HepG2 (cell line): ENCODE data around the gene MGMT. TPM values are rescaled to one million over a fixed set of nuclear protein-coding genes. Genes with fewer than 3 reads are reported as not detected.

ENCODE experiments used
- ATAC-seq: fragments of 200-7000 bp; cut with Tn5 transposase; 3 replicates; pipeline ENCODE4 v1.9.1; 2020; ENCODE audit warnings: mild to moderate bottlenecking, moderate library complexity
- BruUV-seq: library from RNA; stranded (reverse); fragments of 400-500 nt; replicated peaks from 2 replicates; lab custom pipeline; 2021; lab: Mats Ljungman, UMichigan
- CTCF ChIA-PET: fragments of 300-600 bp; formaldehyde crosslinking; extraction: SDS; loops from one replicate; lab custom pipeline; 2021; ENCODE audit warnings: low total read pairs, inconsistent platforms, low intra/inter-chr PET ratio; lab: Yijun Ruan, JAX
- POLR2A ChIA-PET: fragments of 350-600 bp; sonication (Branson Sonifier 250); formaldehyde crosslinking; loops from one replicate; lab custom pipeline; 2020; ENCODE audit warnings: antibody characterized with exemption, inconsistent platforms; lab: Yijun Ruan, JAX
- DNase-seq: peaks from one replicate; pipeline ENCODE4 v3.0.0-alpha.2; 2015; ENCODE audit warnings: low spot score
- FAIRE-seq: peaks from 3 replicates; lab custom pipeline; 2011; peaks lifted over from hg19 to GRCh38; lab: Jason Lieb, UNC
- H2AFZ ChIP-seq: one replicate; pipeline ENCODE4 v1.6.1; 2011; ENCODE audit warnings: low read length, inconsistent platforms
- H3K27ac ChIP-seq: fragments of 300-600 bp; 3 replicates; pipeline ENCODE4 v1.8.0; 2011; ENCODE audit warnings: mixed run types, mild to moderate bottlenecking, mixed read lengths, low read length, inconsistent platforms; ENCODE audit not compliant: insufficient read depth; ENCODE audit errors: extremely low read length
- H3K27me3 ChIP-seq, 2 experiments: fragments of 200-600 bp in 1 of 2; 2 replicates in 1 of 2; 3 replicates in 1 of 2; pipeline versions ENCODE4 v1.6.0 to v1.8.0; 2011; ENCODE audit warnings: low read length in 2 of 2, mild to moderate bottlenecking in 2 of 2, moderate library complexity in 2 of 2, inconsistent platforms in 1 of 2; ENCODE audit not compliant: insufficient read depth in 2 of 2, control insufficient read depth in 1 of 2
- H3K36me3 ChIP-seq, 2 experiments: fragments of 200-600 bp in 1 of 2; replicated peaks in 1 of 2; 2 replicates in 1 of 2; 3 replicates in 1 of 2; pipeline versions ENCODE4 v1.5.1 to v1.8.0; 2011; ENCODE audit warnings: low read length in 2 of 2, inconsistent platforms in 1 of 2; ENCODE audit not compliant: insufficient read depth in 2 of 2, control insufficient read depth in 1 of 2
- H3K4me1 ChIP-seq: 2 replicates; pipeline ENCODE4 v1.5.1; 2012; ENCODE audit warnings: low read length, inconsistent platforms; ENCODE audit not compliant: insufficient read depth
- H3K4me2 ChIP-seq: 2 replicates; pipeline ENCODE4 v1.6.0; 2011; ENCODE audit warnings: low read depth, low read length, inconsistent platforms
- H3K4me3 ChIP-seq, 3 experiments: fragments of 200-600 bp in 1 of 3; sonication (generic), shearing (Covaris generic) in 1 of 3; replicated peaks in 1 of 3; 2 replicates each; pipeline ENCODE4 v1.5.1; 2011 to 2016; ENCODE audit warnings: low read length in 3 of 3, inconsistent platforms in 2 of 3, low read depth in 2 of 3, mild to moderate bottlenecking in 2 of 3, control low read depth in 1 of 3, mixed read lengths in 1 of 3; ENCODE audit not compliant: insufficient read depth in 1 of 3
- H3K79me2 ChIP-seq: one replicate; pipeline ENCODE4 v1.6.1; 2011; ENCODE audit warnings: low read length, inconsistent platforms; ENCODE audit not compliant: insufficient read depth
- H3K9ac ChIP-seq: 2 replicates; pipeline ENCODE4 v1.6.0; 2011; ENCODE audit warnings: mild to moderate bottlenecking, low read depth, low read length, inconsistent platforms; ENCODE audit not compliant: insufficient read depth
- H3K9me3 ChIP-seq: 2 replicates; pipeline ENCODE4 v1.5.1; 2012; ENCODE audit warnings: mild to moderate bottlenecking, low read length
- H4K20me1 ChIP-seq: 2 replicates; pipeline ENCODE4 v1.6.0; 2011; ENCODE audit warnings: inconsistent platforms, mild to moderate bottlenecking, low read length, moderate library complexity; ENCODE audit not compliant: insufficient read depth
- ADNP ChIP-seq: sonication (generic); formaldehyde crosslinking; IDR thresholded peaks from 2 replicates; pipeline ENCODE4 v1.4.0; 2020; ENCODE audit warnings: missing genetic modification reagents
- E2F5 ChIP-seq: sonication (generic); formaldehyde crosslinking; conservative IDR thresholded peaks from 2 replicates; pipeline ENCODE4 v1.4.0; 2020; ENCODE audit warnings: missing genetic modification reagents
- MEIS1 ChIP-seq: sonication (generic); formaldehyde crosslinking; IDR thresholded peaks from 2 replicates; pipeline ENCODE4 v1.9.0; 2021; ENCODE audit warnings: mild to moderate bottlenecking, missing genetic modification reagents, moderate library complexity, borderline replicate concordance
- NR3C1 ChIP-seq: sonication (generic); formaldehyde crosslinking; IDR thresholded peaks from 2 replicates; pipeline ENCODE4 v1.4.0; 2020; ENCODE audit warnings: missing genetic modification reagents
- PHF8 ChIP-seq: sonication (generic); formaldehyde crosslinking; IDR thresholded peaks from 2 replicates; pipeline ENCODE4 v1.5.0; 2020; ENCODE audit warnings: missing genetic modification reagents
- SMAD9 ChIP-seq: sonication (generic); formaldehyde crosslinking; IDR thresholded peaks from 2 replicates; pipeline ENCODE4 v1.5.1; 2020; ENCODE audit warnings: mild to moderate bottlenecking, missing genetic modification reagents
- TEAD2 ChIP-seq: sonication (generic); formaldehyde crosslinking; IDR thresholded peaks from 2 replicates; pipeline ENCODE4 v1.9.0; 2021; ENCODE audit warnings: missing genetic modification reagents
- U2AF1 ChIP-seq: fragments of 200-400 bp; formaldehyde crosslinking; optimal IDR thresholded peaks from 2 replicates; pipeline ENCODE3; 2017; ENCODE audit warnings: mild to moderate bottlenecking, low read depth, low read length
- ZFAT ChIP-seq: sonication (generic); formaldehyde crosslinking; conservative IDR thresholded peaks from 2 replicates; pipeline ENCODE4 v1.8.1; 2023; ENCODE audit warnings: missing genetic modification reagents, inconsistent platforms
- ZFP90 ChIP-seq: sonication (generic); formaldehyde crosslinking; IDR thresholded peaks from 2 replicates; pipeline ENCODE4 v1.8.0; 2022; ENCODE audit warnings: missing genetic modification reagents, mild to moderate bottlenecking, inconsistent platforms, borderline replicate concordance
- ZKSCAN1 ChIP-seq: fragments of 150-350 bp; IDR thresholded peaks from 2 replicates; pipeline ENCODE4 v1.6.1; 2014; ENCODE audit warnings: low read length
- ZNF260 ChIP-seq: sonication (generic); formaldehyde crosslinking; IDR thresholded peaks from 2 replicates; pipeline ENCODE4 v1.4.0; 2020; ENCODE audit warnings: missing genetic modification reagents, low read depth, mild to moderate bottlenecking, borderline replicate concordance
- ZNF556 ChIP-seq: sonication (generic); formaldehyde crosslinking; IDR thresholded peaks from 2 replicates; pipeline ENCODE4 v1.4.0; 2020; ENCODE audit warnings: mild to moderate bottlenecking, missing genetic modification reagents, borderline replicate concordance
- ZNF768 ChIP-seq: sonication (generic); formaldehyde crosslinking; IDR thresholded peaks from 2 replicates; pipeline ENCODE4 v1.4.0; 2020; ENCODE audit warnings: missing genetic modification reagents
- whole genome bisulfite sequencing: methylation state at CpG from one replicate; pipeline ENCODE4 v1.1.6; 2017; ENCODE audit warnings: low lambda C conversion rate; 5-methylcytosine and 5-hydroxymethylcytosine counted together
- in situ Hi-C: cut with HindIII; loops from 2 replicates; pipeline ENCODE4 v1.10.0; 2017; ENCODE audit warnings: low pct_unique_long_range_greater_than_20kb; ENCODE audit not compliant: extremely low pct_ligation_motif_present
- intact Hi-C: fragments of 100-400 bp; cut with micrococcal nuclease; formaldehyde crosslinking; loops from one replicate; pipeline ENCODE4 v1.10.0; 2022; ENCODE audit not compliant: unreplicated experiment
- polyA plus RNA-seq, 8 experiments: library from polyadenylated mRNA; depleted of rRNA in 3 of 8; stranded (reverse) in 7 of 8; unstranded in 1 of 8; fragments of >200 nt; fragmentation: Illumina TruSeq in 4 of 8; extraction: Trizol in 4 of 8; gene quantifications; 2 replicates each; pipeline versions ENCODE4 v1.2.1 to v1.2.3, GENCODE V29; 2011 to 2016; ENCODE audit warnings: low read depth in 4 of 8, missing spikeins in 1 of 8, mixed read lengths in 1 of 8; ENCODE audit not compliant: insufficient read depth in 1 of 8
- total RNA-seq, 5 experiments: library from RNA; depleted of rRNA; stranded (reverse); fragments of >200 nt; fragmentation: Illumina TruSeq; extraction: Trizol; gene quantifications; 2 replicates each; pipeline ENCODE4 v1.2.3, GENCODE V29; 2016; ENCODE audit warnings: low read depth in 1 of 5
- TF ChIP-seq, protein P1 (sequence below): sonication (generic); formaldehyde crosslinking; IDR thresholded peaks from 2 replicates; pipeline ENCODE4 v1.8.1; 2023; ENCODE audit warnings: missing genetic modification reagents, mild to moderate bottlenecking, borderline replicate concordance
- TF ChIP-seq, protein P2 (sequence below): IDR thresholded peaks from 2 replicates; pipeline ENCODE4 v1.4.0; 2020; ENCODE audit warnings: mild to moderate bottlenecking, missing genetic modification reagents
- TF ChIP-seq, protein P3 (sequence below): sonication (generic); formaldehyde crosslinking; IDR thresholded peaks from 2 replicates; pipeline ENCODE4 v1.8.0; 2022; ENCODE audit warnings: missing genetic modification reagents, mild to moderate bottlenecking, inconsistent platforms, borderline replicate concordance

MGMT gene
- total and polyA plus RNA-seq, 2 of the 13 experiments (the other 11 are each of a cell fraction or from before 2014, with no cell fraction given) = 12.0 to 19.5 TPM

DNA sequence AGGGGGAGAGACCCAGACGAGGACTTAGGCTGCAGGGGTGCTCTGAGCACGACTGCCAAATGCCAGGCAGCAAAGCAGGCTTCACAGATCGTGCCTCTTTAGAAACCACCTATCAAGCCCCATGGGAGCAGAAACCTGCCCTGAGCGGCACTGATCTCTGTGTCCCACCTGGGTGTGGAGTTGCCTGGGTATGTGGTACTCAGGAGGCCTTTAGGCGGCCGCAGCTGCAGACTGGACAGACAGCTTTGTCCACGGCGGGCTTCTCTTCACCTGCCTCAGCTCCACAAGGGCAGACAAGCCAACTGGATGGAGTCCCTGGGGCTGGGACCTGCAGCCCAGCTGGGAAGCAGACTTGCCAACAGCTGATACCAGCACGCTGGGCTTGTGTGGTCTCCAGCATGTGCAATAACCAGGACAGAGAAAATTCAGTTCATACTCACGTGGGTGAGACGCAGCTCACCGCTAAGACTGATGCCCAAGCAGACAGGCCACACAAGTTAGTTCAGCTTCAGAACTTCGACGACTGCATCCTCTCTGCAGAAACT lies 333.8 kb downstream of the MGMT start:
- intact Hi-C loops = no loop called here
- Histone ChIP-seq H3K27me3 (no peaks in the 10 kb centered on the region), H3K4me1 (no peaks in the 10 kb centered on the region), H3K36me3 (no peaks in the 10 kb centered on the region), H3K79me2 (no peaks in the 10 kb centered on the region), H4K20me1 (no peaks in the 10 kb centered on the region), H2AFZ (no peak overlapping the region), H3K9me3 (peaks cover 21% of the 10 kb centered on the region), H3K4me3 (no peak overlapping the region), H3K27ac (no peak overlapping the region), H3K4me2 (no peak overlapping the region), H3K9ac (no peak overlapping the region)
- no TSS peak for BruUV-seq
- CTCF ChIA-PET = no interaction called here
- no peak for DNase-seq
- 59% methylated on average over 6 of the region's 14 CpGs for WGBS
- no peak for TF ChIP-seq ZFAT
- TF ChIP-seq, protein P1, sequence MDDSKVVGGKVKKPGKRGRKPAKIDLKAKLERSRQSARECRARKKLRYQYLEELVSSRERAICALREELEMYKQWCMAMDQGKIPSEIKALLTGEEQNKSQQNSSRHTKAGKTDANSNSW (CRISPR knock-in tag) = no peak
- no peak for TF ChIP-seq ADNP (CRISPR knock-in tag)
- no peak for TF ChIP-seq SMAD9 (CRISPR knock-in tag)
- TF ChIP-seq, protein P2, sequence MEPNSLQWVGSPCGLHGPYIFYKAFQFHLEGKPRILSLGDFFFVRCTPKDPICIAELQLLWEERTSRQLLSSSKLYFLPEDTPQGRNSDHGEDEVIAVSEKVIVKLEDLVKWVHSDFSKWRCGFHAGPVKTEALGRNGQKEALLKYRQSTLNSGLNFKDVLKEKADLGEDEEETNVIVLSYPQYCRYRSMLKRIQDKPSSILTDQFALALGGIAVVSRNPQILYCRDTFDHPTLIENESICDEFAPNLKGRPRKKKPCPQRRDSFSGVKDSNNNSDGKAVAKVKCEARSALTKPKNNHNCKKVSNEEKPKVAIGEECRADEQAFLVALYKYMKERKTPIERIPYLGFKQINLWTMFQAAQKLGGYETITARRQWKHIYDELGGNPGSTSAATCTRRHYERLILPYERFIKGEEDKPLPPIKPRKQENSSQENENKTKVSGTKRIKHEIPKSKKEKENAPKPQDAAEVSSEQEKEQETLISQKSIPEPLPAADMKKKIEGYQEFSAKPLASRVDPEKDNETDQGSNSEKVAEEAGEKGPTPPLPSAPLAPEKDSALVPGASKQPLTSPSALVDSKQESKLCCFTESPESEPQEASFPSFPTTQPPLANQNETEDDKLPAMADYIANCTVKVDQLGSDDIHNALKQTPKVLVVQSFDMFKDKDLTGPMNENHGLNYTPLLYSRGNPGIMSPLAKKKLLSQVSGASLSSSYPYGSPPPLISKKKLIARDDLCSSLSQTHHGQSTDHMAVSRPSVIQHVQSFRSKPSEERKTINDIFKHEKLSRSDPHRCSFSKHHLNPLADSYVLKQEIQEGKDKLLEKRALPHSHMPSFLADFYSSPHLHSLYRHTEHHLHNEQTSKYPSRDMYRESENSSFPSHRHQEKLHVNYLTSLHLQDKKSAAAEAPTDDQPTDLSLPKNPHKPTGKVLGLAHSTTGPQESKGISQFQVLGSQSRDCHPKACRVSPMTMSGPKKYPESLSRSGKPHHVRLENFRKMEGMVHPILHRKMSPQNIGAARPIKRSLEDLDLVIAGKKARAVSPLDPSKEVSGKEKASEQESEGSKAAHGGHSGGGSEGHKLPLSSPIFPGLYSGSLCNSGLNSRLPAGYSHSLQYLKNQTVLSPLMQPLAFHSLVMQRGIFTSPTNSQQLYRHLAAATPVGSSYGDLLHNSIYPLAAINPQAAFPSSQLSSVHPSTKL (CRISPR knock-in tag) = no peak
- TF ChIP-seq ZNF556 = no peak
- TF ChIP-seq ZKSCAN1 = no peak
- no peak for TF ChIP-seq U2AF1
- no peak for TF ChIP-seq E2F5
- no peak for TF ChIP-seq PHF8
- TF ChIP-seq ZNF260 = no peak
- TF ChIP-seq ZNF768 (CRISPR knock-in tag) = no peak
- no peak for TF ChIP-seq MEIS1 (CRISPR knock-in tag)
- no peak for TF ChIP-seq TEAD2 (CRISPR knock-in tag)
- no peak for TF ChIP-seq ZFP90 (CRISPR knock-in tag)
- TF ChIP-seq NR3C1 = no peak
- TF ChIP-seq, protein P3, sequence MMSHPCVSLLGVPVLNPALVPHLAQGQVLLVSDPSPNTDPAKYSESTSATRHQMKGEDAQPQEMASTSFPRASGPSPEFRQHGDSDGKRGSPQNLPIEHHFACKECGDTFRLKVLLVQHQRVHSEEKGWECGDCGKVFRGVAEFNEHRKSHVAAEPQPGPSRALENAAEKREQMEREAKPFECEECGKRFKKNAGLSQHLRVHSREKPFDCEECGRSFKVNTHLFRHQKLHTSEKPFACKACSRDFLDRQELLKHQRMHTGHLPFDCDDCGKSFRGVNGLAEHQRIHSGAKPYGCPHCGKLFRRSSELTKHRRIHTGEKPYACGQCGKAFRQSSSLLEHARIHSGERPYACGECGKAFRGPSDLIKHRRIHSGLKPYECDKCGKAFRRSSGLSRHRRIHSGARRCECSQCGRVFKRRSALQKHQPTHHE (CRISPR knock-in tag) = no peak
- ATAC-seq = no peak; the same call in 2 of the 3 replicates
- POLR2A ChIA-PET = no interaction called here
- in situ Hi-C loops = no loop called here
- FAIRE-seq = no peak
